Endothelial cell of umbilical vein (primary cell): ENCODE results near the gene COTL1. TPM values are rescaled to one million over a fixed set of nuclear protein-coding genes. Genes with fewer than 3 reads are reported as not detected.
A peak's percentile ranks its signal among the peaks of the same experiment; 100 is the strongest.

ENCODE experiments used
- BruUV-seq: library from RNA; stranded (reverse); fragments of 400-500 nt; replicated peaks from 2 replicates; lab custom pipeline; 2021; lab: Mats Ljungman, UMichigan
- CTCF ChIA-PET: fragments of 300-600, 350-600 bp; sonication (Branson Sonifier 250); formaldehyde crosslinking; loops from one replicate; lab custom pipeline; 2021; ENCODE audit warnings: antibody characterized with exemption, inconsistent platforms; lab: Charles Lee
- POLR2A ChIA-PET: fragments of 300-600, 350-600 bp; sonication (Branson Sonifier 250); formaldehyde crosslinking; loops from one replicate; lab custom pipeline; 2021; ENCODE audit warnings: antibody characterized with exemption, inconsistent platforms; lab: Charles Lee
- DNase-seq: peaks from one replicate; pipeline ENCODE4 v3.0.0-alpha.2; 2011; ENCODE audit warnings: low read depth, low spot score
- FAIRE-seq: peaks from 2 replicates; lab custom pipeline; 2011; peaks lifted over from hg19 to GRCh38; lab: Jason Lieb, UNC
- H2AFZ ChIP-seq: 2 replicates; pipeline ENCODE4 v1.6.0; 2012; ENCODE audit warnings: low read depth, low read length, control low read depth, inconsistent platforms
- H3K27ac ChIP-seq: 2 replicates; pipeline ENCODE4 v1.5.1; 2011; ENCODE audit warnings: low read depth, mild to moderate bottlenecking, control low read depth, low read length, moderate library complexity; ENCODE audit not compliant: insufficient read depth
- H3K27me3 ChIP-seq, 2 experiments: 2 replicates each; pipeline versions ENCODE4 v1.6.0 to v1.6.1; 2011; ENCODE audit warnings: low read length in 2 of 2, mixed read lengths in 1 of 2; ENCODE audit not compliant: control insufficient read depth in 2 of 2, insufficient read depth in 2 of 2
- H3K36me3 ChIP-seq, 2 experiments: 2 replicates in 1 of 2; 3 replicates in 1 of 2; pipeline ENCODE4 v1.5.1; 2011; ENCODE audit warnings: low read length in 2 of 2, mild to moderate bottlenecking in 1 of 2, moderate library complexity in 1 of 2; ENCODE audit not compliant: control insufficient read depth in 2 of 2, insufficient read depth in 2 of 2; ENCODE audit errors: extremely low read depth in 1 of 2
- H3K4me1 ChIP-seq: 3 replicates; pipeline ENCODE4 v1.5.1; 2011; ENCODE audit warnings: mild to moderate bottlenecking, low read length; ENCODE audit not compliant: control insufficient read depth, insufficient read depth; ENCODE audit errors: extremely low read depth
- H3K4me2 ChIP-seq: 2 replicates; pipeline ENCODE4 v1.6.1; 2011; ENCODE audit warnings: low read length, control low read depth, mixed read lengths; ENCODE audit not compliant: insufficient read depth
- H3K4me3 ChIP-seq, 3 experiments: fragments of 200-600 bp in 1 of 3; sonication (generic), shearing (Covaris generic) in 1 of 3; replicated peaks in 1 of 3; 2 replicates each; pipeline ENCODE4 v1.5.1; 2011 to 2016; ENCODE audit warnings: control low read depth in 3 of 3, low read length in 3 of 3, mild to moderate bottlenecking in 2 of 3, inconsistent platforms in 1 of 3, low read depth in 1 of 3, moderate library complexity in 1 of 3; ENCODE audit not compliant: insufficient read depth in 1 of 3
- H3K79me2 ChIP-seq: 2 replicates; pipeline ENCODE4 v1.6.0; 2012; ENCODE audit warnings: low read length, inconsistent platforms; ENCODE audit not compliant: control insufficient read depth, insufficient read depth
- H3K9ac ChIP-seq: replicated peaks from 2 replicates; pipeline ENCODE3; 2011; ENCODE audit warnings: low read length, control low read depth; ENCODE audit not compliant: insufficient read depth; ENCODE audit errors: extremely low read depth
- H3K9me1 ChIP-seq: replicated peaks from 3 replicates; pipeline ENCODE4 v1.6.0; 2011; ENCODE audit warnings: mild to moderate bottlenecking, low read length; ENCODE audit not compliant: control insufficient read depth, insufficient read depth; ENCODE audit errors: extremely low read depth
- H3K9me3 ChIP-seq: replicated peaks from 2 replicates; pipeline ENCODE4 v1.5.1; 2012; ENCODE audit warnings: low read length, inconsistent platforms; ENCODE audit not compliant: control insufficient read depth, insufficient read depth
- H4K20me1 ChIP-seq: replicated peaks from 2 replicates; pipeline ENCODE3; 2011; ENCODE audit warnings: mild to moderate bottlenecking, low read length; ENCODE audit not compliant: control insufficient read depth, insufficient read depth; ENCODE audit errors: extremely low read depth
- CTCF ChIP-seq, 2 donors: IDR thresholded peaks; 1 replicate in 1 of 2; 2 replicates in 1 of 2; pipeline ENCODE4 v1.5.1; 2011; ENCODE audit warnings: low read length in 2 of 2, mild to moderate bottlenecking in 2 of 2, moderate library complexity in 2 of 2, control low read depth in 1 of 2, inconsistent platforms in 1 of 2, low read depth in 1 of 2; ENCODE audit not compliant: insufficient read depth in 1 of 2; ENCODE audit errors: extremely low read depth in 1 of 2
- EZH2 ChIP-seq: IDR thresholded peaks from 2 replicates; pipeline ENCODE4 v1.6.1; 2012; ENCODE audit warnings: borderline replicate concordance, low read depth, mild to moderate bottlenecking, moderate library complexity, low read length, inconsistent platforms; ENCODE audit not compliant: severe bottlenecking
- FOS ChIP-seq: IDR thresholded peaks from 2 replicates; pipeline ENCODE4 v1.6.1; 2011; ENCODE audit warnings: mild to moderate bottlenecking, low read length, moderate library complexity, borderline replicate concordance; ENCODE audit not compliant: insufficient read depth
- GATA2 ChIP-seq: IDR thresholded peaks from 2 replicates; pipeline ENCODE4 v1.7.0; 2011; ENCODE audit warnings: low read depth, mild to moderate bottlenecking, moderate library complexity, mixed read lengths, low read length; ENCODE audit not compliant: insufficient read length, insufficient read depth
- JUN ChIP-seq: IDR thresholded peaks from 2 replicates; pipeline ENCODE4 v1.6.1; 2011; ENCODE audit warnings: borderline replicate concordance, low read depth; ENCODE audit not compliant: insufficient read length, insufficient read depth
- MAX ChIP-seq: IDR thresholded peaks from 2 replicates; pipeline ENCODE4 v1.6.1; 2011; ENCODE audit not compliant: insufficient read depth, insufficient read length
- MYC ChIP-seq: IDR thresholded peaks from one replicate; pipeline ENCODE4 v1.6.1; 2011; ENCODE audit warnings: mild to moderate bottlenecking, low read depth, low read length
- POLR2A ChIP-seq: IDR thresholded peaks from 2 replicates; pipeline ENCODE4 v1.6.1; 2012; ENCODE audit warnings: low read depth, mild to moderate bottlenecking, control low read depth, low read length
- POLR2AphosphoS5 ChIP-seq: IDR thresholded peaks from 2 replicates; pipeline ENCODE4 v1.6.1; 2012; ENCODE audit warnings: low read depth, mild to moderate bottlenecking, control low read depth, low read length, moderate library complexity; ENCODE audit not compliant: insufficient read depth
- dilution Hi-C: fragments of 300-500 bp; cut with MboI; formaldehyde crosslinking; loops from one replicate; pipeline ENCODE4 v1.15.0; 2019; ENCODE audit warnings: low sequenced_read_pairs; ENCODE audit not compliant: extremely low pct_ligation_motif_present
- intact Hi-C: fragments of 100-400 bp; cut with micrococcal nuclease; formaldehyde crosslinking; loops from one replicate; pipeline ENCODE4 v1.10.0; 2022
- polyA plus RNA-seq, 4 experiments: library from polyadenylated mRNA; depleted of rRNA in 3 of 4; stranded (reverse) in 3 of 4; unstranded in 1 of 4; fragments of >200 nt; gene quantifications; 2 replicates each; pipeline versions ENCODE4 v1.2.1 to v1.2.3, GENCODE V29; 2011 to 2012; ENCODE audit warnings: missing spikeins in 1 of 4
- total RNA-seq: library from RNA; stranded (reverse); gene quantifications from 2 replicates; pipeline ENCODE4 v1.2.3, GENCODE V29; 2021

COTL1 gene
- total and polyA plus RNA-seq, 2 donors (not counting 3 experiments of a cell fraction or from before 2014, with no cell fraction given), result 90.0 to 200 TPM

- CTCF ChIA-PET, result interaction anchor here (1.2 to 4.4 kb wide), 3 partner anchors 12 to 55 kb away, joined by 3 to 19 read pairs (median 4); no protein-coding TSS in a partner anchor
- POLR2A ChIA-PET, result no interaction called here
- Histone ChIP-seq H3K9me3 (no peaks in the 10 kb centered on the region), H3K79me2 (peaks cover 4% of the 10 kb centered on the region), H3K36me3 (peaks cover 0 to 20% of the 10 kb centered on the region in 2 experiments), H4K20me1 (no peaks in the 10 kb centered on the region), H3K4me2 (no peak overlapping the region), H3K27me3 (no peaks in the 10 kb centered on the region), H2AFZ (no peak overlapping the region), H3K9ac (no peak overlapping the region), H3K4me3 (no peak overlapping the region), H3K9me1 (no peaks in the 10 kb centered on the region), H3K4me1 (no peaks in the 10 kb centered on the region), H3K27ac (no peak overlapping the region)
- dilution Hi-C loops, result no loop called here
- DNase-seq, result no peak
- no peak for FAIRE-seq
- intact Hi-C loops, result no loop called here
- TSS peak; percentile 82 for BruUV-seq
- TF ChIP-seq POLR2AphosphoS5 (no peak), MYC (no peak), MAX (no peak), CTCF (IDR thresholded peaks at IDR 0.05; ENCODE audit: extremely low read depth in 1 of 2, insufficient read depth in 1 of 2, low read depth in 1 of 2, low read length in 2 of 2) (no peak), GATA2 (no peak), POLR2A (no peak), FOS (no peak), JUN (no peak), EZH2 (no peak)
Measured at GRCh38 chr16:84565669-84566495, 52.0 kb downstream of the COTL1 start.
